ENCODE data around the gene TLE4.

The TLE4 gene

GRCh38 chr9:79694208-79694607 lies 122.4 kb downstream of the TLE4 start:
- TF ChIP-seq ZFX (IDR thresholded peaks at IDR 0.05) (no peak), CTCF (conservative IDR thresholded peaks at IDR 0.05) (no peak)
- H3K27ac ChIP-seq, result no peak overlapping the region

- H3K27ac ChIP-seq, result no peak overlapping the region
- no peak for TF ChIP-seq ZFX (IDR thresholded peaks at IDR 0.05)
- no peak for TF ChIP-seq CTCF (conservative IDR thresholded peaks at IDR 0.05)
Measured at GRCh38 chr9:79694676-79695400, 123.1 kb downstream of the TLE4 start.

GRCh38 chr9:79695531-79696175 lies 123.9 kb downstream of the TLE4 start:
- no peak for TF ChIP-seq ZFX (IDR thresholded peaks at IDR 0.05)
- TF ChIP-seq CTCF (conservative IDR thresholded peaks at IDR 0.05), result no peak
- H3K27ac ChIP-seq, result no peak overlapping the region

- TF ChIP-seq ZFX (IDR thresholded peaks at IDR 0.05) (no peak), CTCF (conservative IDR thresholded peaks at IDR 0.05) (no peak)
- no peak overlapping the region for H3K27ac ChIP-seq
Measured at GRCh38 chr9:79698967-79699366, 127.2 kb downstream of the TLE4 start.

DNA sequence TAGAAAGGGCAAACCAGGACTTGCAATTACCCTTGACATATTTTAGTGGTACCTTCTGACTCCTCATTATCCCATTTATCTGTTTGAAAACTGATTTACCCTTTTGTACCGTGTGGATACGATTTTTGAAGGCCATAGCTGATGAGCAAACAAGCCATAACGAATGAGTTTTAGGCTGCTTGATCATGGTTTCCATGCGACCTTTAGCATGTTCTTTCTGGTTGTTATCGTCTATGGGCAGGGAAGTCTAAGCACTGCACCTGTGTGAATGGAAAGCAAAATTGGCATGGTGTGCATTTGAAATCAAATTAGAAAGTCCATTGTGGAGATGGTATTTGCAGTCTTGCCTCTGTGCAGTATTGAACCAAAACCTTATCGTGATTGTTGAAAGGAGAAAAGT lies 127.7 kb downstream of the TLE4 start:
- H3K27ac ChIP-seq, result no peak overlapping the region
- TF ChIP-seq ZFX (IDR thresholded peaks at IDR 0.05), result no peak
- no peak for TF ChIP-seq CTCF (conservative IDR thresholded peaks at IDR 0.05)

DNA sequence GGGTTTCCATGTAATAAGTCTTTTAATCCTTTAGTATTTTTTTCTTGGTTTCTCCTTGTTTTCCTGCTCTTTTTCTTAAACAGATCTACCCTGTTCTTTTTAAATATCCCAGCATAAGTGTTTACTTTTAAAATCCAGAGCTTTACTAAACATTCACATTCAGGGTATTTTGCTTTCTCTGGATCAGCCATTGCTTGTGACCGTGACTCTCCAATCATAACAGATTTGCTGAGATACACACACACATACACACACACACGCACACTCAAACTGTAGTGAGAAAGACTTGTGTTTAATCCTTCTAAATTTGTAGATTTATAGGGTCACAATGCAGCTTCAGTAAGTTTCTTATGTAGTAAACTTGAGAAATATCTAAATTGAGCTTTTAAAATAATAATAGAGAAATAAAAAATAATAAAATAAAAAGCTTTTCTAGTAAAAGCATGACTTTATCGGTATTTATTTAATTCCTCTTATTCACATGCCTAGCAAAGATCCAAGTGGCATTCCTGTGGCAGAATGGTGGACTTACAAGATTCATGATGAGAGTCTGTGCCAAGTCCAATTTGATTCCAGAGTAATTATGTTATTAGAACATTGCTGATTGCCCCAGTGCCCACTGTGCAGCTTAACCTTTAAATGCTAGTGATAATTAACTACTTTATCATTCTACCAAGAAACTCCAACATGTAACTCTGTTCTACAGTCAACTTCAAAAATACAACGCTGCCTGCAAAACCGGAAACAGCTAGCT lies 129.0 kb downstream of the TLE4 start:
- no peak overlapping the region for H3K27ac ChIP-seq
- TF ChIP-seq ZFX (IDR thresholded peaks at IDR 0.05), result no peak
- no peak for TF ChIP-seq CTCF (conservative IDR thresholded peaks at IDR 0.05)

- TF ChIP-seq CTCF (conservative IDR thresholded peaks at IDR 0.05), result no peak
- no peak for TF ChIP-seq ZFX (IDR thresholded peaks at IDR 0.05)
- no peak overlapping the region for H3K27ac ChIP-seq
Measured at GRCh38 chr9:79701651-79702050, 129.9 kb downstream of the TLE4 start.

All from C4-2B (cell line).